CD14-positive monocyte (primary cell): ENCODE results near the gene PKDCC. TPM values are rescaled to one million over a fixed set of nuclear protein-coding genes. Genes with fewer than 3 reads are reported as not detected.

Experiments
- DNase-seq, 3 donors: peaks; one replicate each; pipeline ENCODE4 v3.0.0-alpha.2; 2011 to 2022
- H2AFZ ChIP-seq: 2 replicates; pipeline ENCODE4 v1.6.0; 2012; ENCODE audit warnings: mild to moderate bottlenecking, low read depth, low read length, inconsistent platforms; ENCODE audit not compliant: insufficient read depth, poor library complexity, severe bottlenecking
- H3K27ac ChIP-seq, 2 donors: 1 replicate in 1 of 2; 2 replicates in 1 of 2; pipeline ENCODE4 v1.5.1; 2012 to 2013; ENCODE audit warnings: low read length in 2 of 2, control low read depth in 1 of 2, inconsistent platforms in 1 of 2, low read depth in 1 of 2, mild to moderate bottlenecking in 1 of 2
- H3K27me3 ChIP-seq, 2 donors: one replicate each; pipeline versions ENCODE4 v1.6.0 to v1.6.1; 2011 to 2013; ENCODE audit warnings: low read length in 2 of 2; ENCODE audit not compliant: control insufficient read depth in 2 of 2, insufficient read depth in 2 of 2
- H3K36me3 ChIP-seq, 2 donors: replicated peaks in 1 of 2; 1 replicate in 1 of 2; 2 replicates in 1 of 2; pipeline versions ENCODE4 v1.5.1 to v1.6.1; 2012 to 2013; ENCODE audit warnings: low read length in 2 of 2, control low read depth in 1 of 2, inconsistent platforms in 1 of 2, mild to moderate bottlenecking in 1 of 2; ENCODE audit not compliant: insufficient read depth in 2 of 2, control insufficient read depth in 1 of 2
- H3K4me1 ChIP-seq, 2 donors: 1 replicate in 1 of 2; 2 replicates in 1 of 2; pipeline versions ENCODE4 v1.5.1 to v1.6.1; 2012 to 2013; ENCODE audit warnings: low read length in 2 of 2, control low read depth in 1 of 2, inconsistent platforms in 1 of 2, mild to moderate bottlenecking in 1 of 2, moderate library complexity in 1 of 2; ENCODE audit not compliant: insufficient read depth in 2 of 2, control insufficient read depth in 1 of 2
- H3K4me2 ChIP-seq: replicated peaks from 2 replicates; pipeline ENCODE3; 2012; ENCODE audit warnings: low read length, moderate library complexity, mild to moderate bottlenecking; ENCODE audit not compliant: poor library complexity, severe bottlenecking; ENCODE audit errors: extremely low read depth
- H3K4me3 ChIP-seq, 3 experiments: fragments of 200-600 bp in 1 of 3; sonication (generic) in 1 of 3; replicated peaks in 1 of 3; 1 replicate in 2 of 3; 2 replicates in 1 of 3; pipeline ENCODE4 v1.5.1; 2011 to 2013; ENCODE audit warnings: low read length in 3 of 3, mild to moderate bottlenecking in 3 of 3, control low read depth in 2 of 3, low read depth in 2 of 3, inconsistent platforms in 1 of 3, moderate library complexity in 1 of 3
- H3K79me2 ChIP-seq: 2 replicates; pipeline ENCODE4 v1.6.0; 2012; ENCODE audit warnings: mild to moderate bottlenecking, control low read depth, inconsistent platforms, low read length, moderate library complexity; ENCODE audit not compliant: insufficient read depth
- H3K9ac ChIP-seq: 2 replicates; pipeline ENCODE4 v1.6.0; 2017; ENCODE audit warnings: low read length, mild to moderate bottlenecking; ENCODE audit not compliant: insufficient read depth, poor library complexity, severe bottlenecking
- H3K9me3 ChIP-seq, 2 donors: replicated peaks in 1 of 2; 1 replicate in 1 of 2; 2 replicates in 1 of 2; pipeline versions ENCODE4 v1.5.1 to v1.6.1; 2012 to 2013; ENCODE audit warnings: low read length in 2 of 2, control low read depth in 1 of 2; ENCODE audit not compliant: control insufficient read depth in 1 of 2, insufficient read depth in 1 of 2
- H4K20me1 ChIP-seq: 2 replicates; pipeline ENCODE4 v1.6.0; 2012; ENCODE audit warnings: mild to moderate bottlenecking, low read length, control low read depth, moderate library complexity; ENCODE audit not compliant: insufficient read depth
- H3K27ac Mint-ChIP-seq, 7 donors: one replicate each; pipeline ENCODE4 v1.8.0; 2020; ENCODE audit warnings: mild to moderate bottlenecking in 7 of 7, mixed read lengths in 7 of 7, moderate library complexity in 6 of 7, inconsistent platforms in 2 of 7
- H3K27me3 Mint-ChIP-seq, 3 donors: one replicate each; pipeline ENCODE4 v1.8.0; 2021 to 2022; ENCODE audit warnings: low read depth in 3 of 3, mild to moderate bottlenecking in 3 of 3, mixed read lengths in 3 of 3, moderate library complexity in 3 of 3, inconsistent platforms in 1 of 3
- H3K36me3 Mint-ChIP-seq, 2 donors: one replicate each; pipeline ENCODE4 v1.8.0; 2020; ENCODE audit warnings: mixed read lengths in 2 of 2, inconsistent platforms in 1 of 2, mild to moderate bottlenecking in 1 of 2
- H3K4me1 Mint-ChIP-seq: one replicate; pipeline ENCODE4 v1.8.0; 2020; ENCODE audit warnings: mild to moderate bottlenecking, mixed read lengths
- H3K4me3 Mint-ChIP-seq, 2 donors: one replicate each; pipeline ENCODE4 v1.8.0; 2020; ENCODE audit warnings: mild to moderate bottlenecking in 2 of 2, mixed read lengths in 2 of 2, moderate library complexity in 1 of 2
- H3K9me3 Mint-ChIP-seq, 7 donors: one replicate each; pipeline ENCODE4 v1.8.0; 2020 to 2022; ENCODE audit warnings: mixed read lengths in 7 of 7, mild to moderate bottlenecking in 6 of 7, moderate library complexity in 6 of 7, inconsistent platforms in 2 of 7
- WGBS: methylation state at CpG from one replicate; pipeline ENCODE4 v1.1.5; 2013; ENCODE audit warnings: missing lambda C conversion rate; ENCODE audit not compliant: insufficient coverage; 5-methylcytosine and 5-hydroxymethylcytosine counted together
- intact Hi-C, 2 donors: fragments of 100-400 bp; cut with micrococcal nuclease; formaldehyde crosslinking; loops; one replicate each; pipeline versions ENCODE4 v1.15.0 to v1.15.1; 2023
- polyA plus RNA-seq, 3 donors: library from polyadenylated mRNA; depleted of rRNA in 1 of 3; unstranded in 2 of 3; stranded (reverse) in 1 of 3; fragments of 300-500 nt in 2 of 3; fragments of >200 nt in 1 of 3; fragmentation: Illumina TruSeq in 2 of 3; gene quantifications; 1 replicate in 2 of 3; 2 replicates in 1 of 3; pipeline ENCODE4 v1.2.3, GENCODE V29; 2012 to 2021
- TF ChIP-seq, protein P1 (sequence below): fragments of 200-600 bp; IDR thresholded peaks from one replicate; pipeline ENCODE4 v1.8.0; 2022; ENCODE audit warnings: antibody characterized with exemption, mild to moderate bottlenecking

The PKDCC gene
- polyA plus RNA-seq, 3 donors = not detected

DNA sequence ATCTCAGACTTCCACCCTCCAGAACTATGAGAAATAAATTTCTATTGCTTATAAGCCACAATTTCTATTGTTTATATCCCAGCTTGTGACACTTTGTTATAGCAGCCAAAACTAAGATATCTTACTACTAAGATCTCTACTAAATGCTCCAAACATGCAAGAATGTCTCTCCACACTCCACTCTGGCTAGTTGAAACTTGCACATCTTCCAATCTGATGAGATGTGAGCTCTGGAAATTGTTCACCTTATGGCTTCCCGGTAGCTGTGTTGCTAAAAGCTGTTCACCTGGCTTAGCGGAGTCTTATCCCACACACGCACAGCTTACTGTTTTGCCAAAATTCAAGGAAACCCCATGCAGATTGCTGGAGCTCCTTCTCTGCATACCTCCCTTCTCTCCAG lies 43.9 kb downstream of the PKDCC start:
- no peaks in the 10 kb centered on the region for H3K9me3 Mint-ChIP-seq
- no peak overlapping the region for H2AFZ ChIP-seq
- H3K4me2 ChIP-seq = no peak overlapping the region
- no peak overlapping the region for H3K9ac ChIP-seq
- WGBS = 100% methylated on average over 1 of the region's 3 CpGs
- TF ChIP-seq, protein P1, sequence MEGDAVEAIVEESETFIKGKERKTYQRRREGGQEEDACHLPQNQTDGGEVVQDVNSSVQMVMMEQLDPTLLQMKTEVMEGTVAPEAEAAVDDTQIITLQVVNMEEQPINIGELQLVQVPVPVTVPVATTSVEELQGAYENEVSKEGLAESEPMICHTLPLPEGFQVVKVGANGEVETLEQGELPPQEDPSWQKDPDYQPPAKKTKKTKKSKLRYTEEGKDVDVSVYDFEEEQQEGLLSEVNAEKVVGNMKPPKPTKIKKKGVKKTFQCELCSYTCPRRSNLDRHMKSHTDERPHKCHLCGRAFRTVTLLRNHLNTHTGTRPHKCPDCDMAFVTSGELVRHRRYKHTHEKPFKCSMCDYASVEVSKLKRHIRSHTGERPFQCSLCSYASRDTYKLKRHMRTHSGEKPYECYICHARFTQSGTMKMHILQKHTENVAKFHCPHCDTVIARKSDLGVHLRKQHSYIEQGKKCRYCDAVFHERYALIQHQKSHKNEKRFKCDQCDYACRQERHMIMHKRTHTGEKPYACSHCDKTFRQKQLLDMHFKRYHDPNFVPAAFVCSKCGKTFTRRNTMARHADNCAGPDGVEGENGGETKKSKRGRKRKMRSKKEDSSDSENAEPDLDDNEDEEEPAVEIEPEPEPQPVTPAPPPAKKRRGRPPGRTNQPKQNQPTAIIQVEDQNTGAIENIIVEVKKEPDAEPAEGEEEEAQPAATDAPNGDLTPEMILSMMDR = no peak
- no peak overlapping the region for H3K4me3 ChIP-seq
- no peaks in the 10 kb centered on the region for H3K79me2 ChIP-seq
- no peak for DNase-seq
- no peaks in the 10 kb centered on the region for H3K36me3 ChIP-seq
- no peak overlapping the region for H3K27ac ChIP-seq
- intact Hi-C loops = loop anchor here in 1 of 2 donors (10.0 kb wide), 1 partner anchor 73 kb away; the partner anchor contains the start of gene EML4
- no peaks in the 10 kb centered on the region for H3K27me3 ChIP-seq
- H3K9me3 ChIP-seq = no peaks in the 10 kb centered on the region
- H3K4me1 ChIP-seq = peaks cover 20 to 22% of the 10 kb centered on the region in 2 donors
- peaks cover 23% of the 10 kb centered on the region for H3K4me1 Mint-ChIP-seq
- no peak overlapping the region for H3K4me3 Mint-ChIP-seq
- H3K27ac Mint-ChIP-seq = peak overlapping the region in 1 of 7 donors; percentile 81
- peaks cover 0 to 18% (median 5%) of the 10 kb centered on the region in 3 donors for H3K27me3 Mint-ChIP-seq
- no peaks in the 10 kb centered on the region for H4K20me1 ChIP-seq
- peaks cover 0 to 2% of the 10 kb centered on the region in 2 donors for H3K36me3 Mint-ChIP-seq

DNA sequence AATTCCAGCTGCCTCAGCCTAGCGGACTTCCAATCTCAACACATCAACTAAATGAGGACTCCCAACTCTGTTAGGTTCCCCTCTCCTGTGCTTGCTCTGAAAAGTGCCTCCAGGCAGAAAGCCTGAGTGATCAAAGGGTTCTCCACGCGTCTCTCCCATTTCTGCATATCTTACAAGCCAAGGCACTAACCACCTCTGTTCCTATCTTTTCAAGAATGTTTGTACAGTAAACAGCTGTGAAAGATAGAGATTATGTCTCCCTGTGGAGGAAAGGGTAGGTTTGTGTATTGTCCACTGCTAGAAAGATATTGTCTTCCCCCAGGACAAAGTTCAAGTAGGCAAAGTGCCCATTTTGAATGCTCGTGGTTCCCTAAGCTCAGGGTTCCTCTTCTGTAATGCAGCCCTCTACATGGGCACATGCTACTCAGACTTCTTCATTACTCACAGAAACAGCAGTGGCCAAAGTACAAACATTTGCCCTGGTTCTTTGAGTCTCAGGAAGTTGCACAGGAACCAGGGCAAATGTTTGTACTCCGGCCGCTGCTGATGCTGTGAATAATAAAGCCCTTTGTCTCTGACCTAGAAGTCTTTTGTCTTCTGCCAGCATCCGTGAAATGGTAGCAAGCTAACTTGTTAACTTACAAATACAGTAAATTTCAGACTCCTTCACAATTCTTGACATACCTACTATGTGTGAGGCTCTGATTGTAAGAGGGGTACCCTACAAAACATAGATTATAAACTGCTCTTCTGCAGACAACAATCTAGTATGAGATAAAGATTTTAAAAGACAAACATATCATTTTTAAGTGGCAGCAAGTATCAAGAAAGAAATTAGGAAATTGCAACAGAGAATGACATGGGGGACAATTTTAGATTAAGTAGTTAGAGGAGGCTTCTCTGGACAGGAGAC lies 44.5 kb downstream of the PKDCC start:
- H3K79me2 ChIP-seq = no peaks in the 10 kb centered on the region
- no peaks in the 10 kb centered on the region for H3K27me3 ChIP-seq
- H4K20me1 ChIP-seq = no peaks in the 10 kb centered on the region
- no peak overlapping the region for H3K4me3 ChIP-seq
- no peak overlapping the region for H3K4me2 ChIP-seq
- Mint-ChIP-seq H3K27me3 (peaks cover 0 to 14% (median 5%) of the 10 kb centered on the region in 3 donors), H3K27ac (peak overlapping the region in 5 of 7 donors; percentile 37 to 81 (median 44)), H3K4me1 (peaks cover 28% of the 10 kb centered on the region), H3K9me3 (no peaks in the 10 kb centered on the region), H3K36me3 (peaks cover under 1 to 2% of the 10 kb centered on the region in 2 donors), H3K4me3 (no peak overlapping the region)
- DNase-seq = peak; percentile 65 to 71 (median 68)
- H3K27ac ChIP-seq = no peak overlapping the region
- intact Hi-C loops = loop anchor here in 1 of 2 donors (10.0 kb wide), 1 partner anchor 72 kb away; the partner anchor contains the start of gene EML4
- TF ChIP-seq, protein P1 = no peak
- no peaks in the 10 kb centered on the region for H3K36me3 ChIP-seq
- H2AFZ ChIP-seq = no peak overlapping the region
- WGBS = 33% methylated on average over 4 of the region's 7 CpGs
- no peak overlapping the region for H3K9ac ChIP-seq
- peaks cover 27 to 29% of the 10 kb centered on the region in 2 donors for H3K4me1 ChIP-seq
- no peaks in the 10 kb centered on the region for H3K9me3 ChIP-seq
